H9 (cell line): ENCODE data around the gene COQ8A. TPM values are rescaled to one million over a fixed set of nuclear protein-coding genes. Genes with fewer than 3 reads are reported as not detected.

Experiments used
- DNase-seq: peaks from one replicate; pipeline ENCODE4 v3.0.0-alpha.2; 2017
- H2AFZ ChIP-seq: one replicate; pipeline ENCODE4 v1.6.1; 2013; ENCODE audit warnings: mild to moderate bottlenecking, low read length, control low read depth, moderate library complexity
- H2AK5ac ChIP-seq: 2 replicates; pipeline ENCODE4 v1.6.1; 2013; ENCODE audit warnings: low read length, control low read depth, mixed read lengths; ENCODE audit not compliant: insufficient read length
- H2BK120ac ChIP-seq: one replicate; pipeline ENCODE4 v1.6.1; 2013; ENCODE audit warnings: low read depth, mild to moderate bottlenecking, low read length, control low read depth, inconsistent platforms; ENCODE audit not compliant: poor library complexity, severe bottlenecking
- H2BK12ac ChIP-seq: 2 replicates; pipeline ENCODE4 v1.6.1; 2013; ENCODE audit warnings: low read length, control low read depth, mixed read lengths, low read depth; ENCODE audit not compliant: insufficient read length
- H2BK15ac ChIP-seq: 2 replicates; pipeline ENCODE4 v1.6.1; 2013; ENCODE audit warnings: low read depth, low read length, control low read depth
- H2BK20ac ChIP-seq: one replicate; pipeline ENCODE4 v1.6.1; 2013; ENCODE audit warnings: low read depth, mild to moderate bottlenecking, low read length, control low read depth, inconsistent platforms; ENCODE audit not compliant: poor library complexity, severe bottlenecking
- H2BK5ac ChIP-seq: 2 replicates; pipeline ENCODE4 v1.6.1; 2013; ENCODE audit warnings: low read length, control low read depth, mixed read lengths; ENCODE audit not compliant: insufficient read length
- H3K14ac ChIP-seq: 2 replicates; pipeline ENCODE4 v1.6.1; 2013; ENCODE audit warnings: low read length, control low read depth; ENCODE audit not compliant: insufficient read depth
- H3K18ac ChIP-seq: 2 replicates; pipeline ENCODE4 v1.6.1; 2013; ENCODE audit warnings: low read depth, mild to moderate bottlenecking, mixed read lengths, low read length, control low read depth; ENCODE audit not compliant: insufficient read length
- H3K23ac ChIP-seq: 2 replicates; pipeline ENCODE4 v1.6.1; 2013; ENCODE audit warnings: low read length, control low read depth, mixed read lengths, low read depth; ENCODE audit not compliant: insufficient read length
- H3K23me2 ChIP-seq: 2 replicates; pipeline ENCODE4 v1.6.1; 2013; ENCODE audit warnings: low read depth, mild to moderate bottlenecking, mixed read lengths, low read length, control low read depth; ENCODE audit not compliant: insufficient read length, poor library complexity, severe bottlenecking
- H3K27ac ChIP-seq: 2 replicates; pipeline ENCODE4 v1.5.1; 2013; ENCODE audit warnings: low read length, control low read depth, mixed read lengths, low read depth; ENCODE audit not compliant: insufficient read length
- H3K27me3 ChIP-seq: 2 replicates; pipeline ENCODE4 v1.6.1; 2013; ENCODE audit warnings: low read length, control low read depth, inconsistent platforms; ENCODE audit not compliant: insufficient read depth
- H3K4ac ChIP-seq: 2 replicates; pipeline ENCODE4 v1.6.1; 2013; ENCODE audit warnings: low read depth, mild to moderate bottlenecking, control low read depth, inconsistent platforms, low read length, moderate library complexity
- H3K4me1 ChIP-seq: 2 replicates; pipeline ENCODE4 v1.6.1; 2013; ENCODE audit warnings: low read length, control low read depth, inconsistent platforms; ENCODE audit not compliant: insufficient read depth
- H3K4me2 ChIP-seq: 2 replicates; pipeline ENCODE4 v1.6.1; 2013; ENCODE audit warnings: low read length, control low read depth, mixed read lengths; ENCODE audit not compliant: insufficient read length, insufficient read depth
- H3K56ac ChIP-seq: 2 replicates; pipeline ENCODE4 v1.6.1; 2013; ENCODE audit warnings: low read depth, mild to moderate bottlenecking, mixed read lengths, low read length, control low read depth; ENCODE audit not compliant: insufficient read length
- H3K79me1 ChIP-seq: 2 replicates; pipeline ENCODE4 v1.6.1; 2013; ENCODE audit warnings: low read depth, mild to moderate bottlenecking, moderate library complexity, low read length, control low read depth, inconsistent platforms; ENCODE audit not compliant: insufficient read depth, poor library complexity, severe bottlenecking
- H3K79me2 ChIP-seq: 2 replicates; pipeline ENCODE4 v1.6.1; 2013; ENCODE audit warnings: low read length, control low read depth, inconsistent platforms; ENCODE audit not compliant: insufficient read depth
- H3K9ac ChIP-seq: 2 replicates; pipeline ENCODE4 v1.6.1; 2013; ENCODE audit warnings: low read length, control low read depth, mixed read lengths; ENCODE audit not compliant: insufficient read length; ENCODE audit errors: extremely low read depth
- H3K9me3 ChIP-seq: one replicate; pipeline ENCODE4 v1.6.1; 2013; ENCODE audit warnings: low read depth, low read length, inconsistent platforms; ENCODE audit not compliant: control insufficient read depth
- H3T11ph ChIP-seq: one replicate; pipeline ENCODE4 v1.6.1; 2013; ENCODE audit warnings: mild to moderate bottlenecking, low read length, control low read depth, inconsistent platforms
- H4K20me1 ChIP-seq: one replicate; pipeline ENCODE4 v1.6.1; 2013; ENCODE audit not compliant: control insufficient read depth, insufficient read length, insufficient read depth
- H4K5ac ChIP-seq: 2 replicates; pipeline ENCODE4 v1.6.1; 2013; ENCODE audit warnings: low read depth, mild to moderate bottlenecking, mixed read lengths, low read length, control low read depth; ENCODE audit not compliant: insufficient read length
- H4K8ac ChIP-seq: replicated peaks from 2 replicates; pipeline ENCODE4 v1.6.1; 2013; ENCODE audit warnings: low read length, control low read depth, mixed read lengths, low read depth; ENCODE audit not compliant: insufficient read length
- H4K91ac ChIP-seq: 2 replicates; pipeline ENCODE4 v1.6.1; 2013; ENCODE audit warnings: low read depth, mild to moderate bottlenecking, moderate library complexity, mixed read lengths, low read length, control low read depth; ENCODE audit not compliant: insufficient read length
- H3K27ac Mint-ChIP-seq, 3 experiments: 2 replicates in 2 of 3; 3 replicates in 1 of 3; pipeline ENCODE4 v1.8.0; 2020 to 2021; ENCODE audit warnings: mixed read lengths in 3 of 3, mild to moderate bottlenecking in 1 of 3, moderate library complexity in 1 of 3
- H3K27me3 Mint-ChIP-seq: 2 replicates; pipeline ENCODE4 v1.8.0; 2021; ENCODE audit warnings: low read depth, mild to moderate bottlenecking, moderate library complexity, mixed read lengths
- H3K36me3 Mint-ChIP-seq, 3 experiments: 2 replicates in 2 of 3; 3 replicates in 1 of 3; pipeline ENCODE4 v1.8.0; 2020 to 2021; ENCODE audit warnings: low read depth in 3 of 3, mixed read lengths in 3 of 3; ENCODE audit not compliant: insufficient read depth in 1 of 3
- H3K4me1 Mint-ChIP-seq, 2 experiments: 2 replicates each; pipeline ENCODE4 v1.8.0; 2020; ENCODE audit warnings: mixed read lengths in 2 of 2
- H3K4me3 Mint-ChIP-seq, 2 experiments: 2 replicates in 1 of 2; 3 replicates in 1 of 2; pipeline ENCODE4 v1.8.0; 2020 to 2021; ENCODE audit warnings: mild to moderate bottlenecking in 2 of 2, mixed read lengths in 2 of 2, moderate library complexity in 1 of 2
- H3K9me3 Mint-ChIP-seq, 2 experiments: 2 replicates in 1 of 2; 3 replicates in 1 of 2; pipeline ENCODE4 v1.8.0; 2020; ENCODE audit warnings: mild to moderate bottlenecking in 2 of 2, mixed read lengths in 2 of 2, moderate library complexity in 1 of 2
- CTCF ChIP-seq: fragments of 200-600 bp; sonication (generic); conservative IDR thresholded peaks from 3 replicates; pipeline ENCODE4 v1.8.0; 2021; ENCODE audit warnings: antibody characterized with exemption, mild to moderate bottlenecking
- WGBS: extraction: QIAGEN DNeasy Blood & Tissue Kit; methylation state at CpG from one replicate; pipeline ENCODE4 v1.1.7; 2013; ENCODE audit warnings: missing lambda C conversion rate, low lambda C conversion rate, mixed read lengths; ENCODE audit not compliant: insufficient read length; ENCODE audit errors: extremely low coverage; 5-methylcytosine and 5-hydroxymethylcytosine counted together
- total RNA-seq: library from RNA; stranded (reverse); gene quantifications from 2 replicates; pipeline ENCODE4 v1.2.1, GENCODE V29; 2021

COQ8A gene
- total RNA-seq, 1 experiment from 2014 or later, result 26.0 TPM

GRCh38 chr1:226964068-226964425 is 24.0 kb downstream of the COQ8A start:
- peaks cover 0 to 3% of the 10 kb centered on the region in 2 experiments; a peak in 3 of 4 replicates for H3K4me1 Mint-ChIP-seq
- Histone ChIP-seq H2BK12ac (no peak overlapping the region), H2AFZ (no peak overlapping the region), H4K91ac (no peak overlapping the region), H3K56ac (no peak overlapping the region), H3T11ph (no peak overlapping the region), H3K27me3 (no peaks in the 10 kb centered on the region), H3K4me1 (no peaks in the 10 kb centered on the region), H3K14ac (no peak overlapping the region; the same call in 1 of the 2 replicates), H4K8ac (no peak overlapping the region), H2BK15ac (no peak overlapping the region), H2BK20ac (no peak overlapping the region), H2AK5ac (no peak overlapping the region), H3K4ac (no peak overlapping the region), H3K27ac (no peak overlapping the region), H3K4me2 (no peak overlapping the region), H2BK5ac (no peak overlapping the region), H2BK120ac (no peak overlapping the region), H4K20me1 (no peaks in the 10 kb centered on the region), H3K9ac (no peak overlapping the region), H3K79me2 (no peaks in the 10 kb centered on the region; the same call in 1 of the 2 replicates), H3K18ac (no peak overlapping the region), H3K79me1 (no peaks in the 10 kb centered on the region), H3K23me2 (no peaks in the 10 kb centered on the region), H3K9me3 (no peaks in the 10 kb centered on the region), H4K5ac (no peak overlapping the region), H3K23ac (no peak overlapping the region)
- DNase-seq, result no peak
- H3K9me3 Mint-ChIP-seq, result peaks cover 9% of the 10 kb centered on the region in 2 experiments; a peak in 2 of 5 replicates
- peaks cover 3 to 26% (median 5%) of the 10 kb centered on the region in 3 experiments; a peak in 5 of 7 replicates for H3K36me3 Mint-ChIP-seq
- peak overlapping the region in 1 of 3 experiments; percentile 81; a peak in 1 of 7 replicates for H3K27ac Mint-ChIP-seq
- no CpG with 5 or more reads among the region's 6 CpGs for WGBS
- TF ChIP-seq CTCF, result no peak
- H3K4me3 Mint-ChIP-seq, result no peak overlapping the region
- no peaks in the 10 kb centered on the region for H3K27me3 Mint-ChIP-seq
